Glomerular visceral epithelial cell (primary cell): ENCODE data around the gene SPTLC2.

ENCODE experiments used
- DNase-seq: peaks from one replicate; pipeline ENCODE4 v3.0.0-alpha.2; 2016; ENCODE audit errors: extremely low spot score

The SPTLC2 gene

DNA sequence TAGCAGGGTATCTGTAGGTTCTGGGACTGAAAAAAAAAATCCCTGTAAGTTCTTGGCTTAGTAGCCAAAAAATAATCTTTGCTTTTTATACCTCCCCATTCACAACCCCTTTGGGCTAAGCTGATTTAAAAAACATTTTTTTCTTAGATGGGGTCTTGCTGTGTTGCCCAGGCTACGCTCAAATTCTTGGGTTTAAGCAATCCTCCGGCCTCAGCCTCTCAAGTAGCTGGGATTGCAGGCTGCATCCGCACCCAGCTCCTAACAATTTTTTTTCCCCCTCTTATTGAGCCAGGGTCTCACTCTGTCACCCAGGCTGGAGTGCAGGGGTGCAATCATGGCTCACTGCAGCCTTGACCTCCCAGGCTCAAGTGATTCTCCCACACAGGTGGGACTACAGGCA is 108.7 kb downstream of the SPTLC2 start:
- no peak for DNase-seq

DNA sequence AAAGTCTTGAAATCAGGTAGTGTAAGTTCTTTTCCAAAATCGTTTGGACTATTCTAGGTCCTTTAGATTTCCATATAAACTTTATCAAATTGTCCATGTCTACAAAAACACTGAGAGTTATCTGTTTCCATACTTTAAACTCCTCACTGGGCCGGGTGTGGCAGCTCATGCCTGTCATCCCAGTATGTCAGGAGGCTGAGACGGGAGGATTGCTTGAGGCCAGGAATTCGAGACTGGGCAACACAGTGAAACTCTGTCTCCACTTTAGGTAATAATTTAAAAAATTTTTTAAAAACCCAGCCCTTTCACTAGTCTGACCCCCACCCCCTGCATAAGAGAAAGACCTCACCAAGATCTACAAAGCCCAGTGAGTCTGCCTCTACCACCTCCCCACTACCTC is 111.4 kb downstream of the SPTLC2 start:
- no peak for DNase-seq

DNA sequence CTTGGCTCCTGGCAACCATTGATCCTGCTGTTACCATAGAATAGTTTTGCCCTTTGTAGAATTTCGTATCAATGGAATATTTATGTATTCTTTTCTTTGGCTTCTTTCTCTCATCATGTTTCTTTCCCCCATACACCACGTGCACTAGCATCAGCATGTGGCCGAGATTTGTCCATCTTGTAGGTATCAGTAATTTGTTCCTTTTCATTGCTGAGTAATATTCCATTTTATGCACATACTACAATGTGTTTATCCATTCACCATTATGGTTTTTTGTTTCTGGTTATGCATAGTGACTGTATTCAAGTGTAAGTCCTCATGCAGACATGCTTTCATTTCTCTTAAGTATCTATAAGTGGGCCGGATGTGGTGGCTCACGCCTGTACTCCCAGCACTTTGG is 113.3 kb downstream of the SPTLC2 start:
- no peak for DNase-seq

DNA sequence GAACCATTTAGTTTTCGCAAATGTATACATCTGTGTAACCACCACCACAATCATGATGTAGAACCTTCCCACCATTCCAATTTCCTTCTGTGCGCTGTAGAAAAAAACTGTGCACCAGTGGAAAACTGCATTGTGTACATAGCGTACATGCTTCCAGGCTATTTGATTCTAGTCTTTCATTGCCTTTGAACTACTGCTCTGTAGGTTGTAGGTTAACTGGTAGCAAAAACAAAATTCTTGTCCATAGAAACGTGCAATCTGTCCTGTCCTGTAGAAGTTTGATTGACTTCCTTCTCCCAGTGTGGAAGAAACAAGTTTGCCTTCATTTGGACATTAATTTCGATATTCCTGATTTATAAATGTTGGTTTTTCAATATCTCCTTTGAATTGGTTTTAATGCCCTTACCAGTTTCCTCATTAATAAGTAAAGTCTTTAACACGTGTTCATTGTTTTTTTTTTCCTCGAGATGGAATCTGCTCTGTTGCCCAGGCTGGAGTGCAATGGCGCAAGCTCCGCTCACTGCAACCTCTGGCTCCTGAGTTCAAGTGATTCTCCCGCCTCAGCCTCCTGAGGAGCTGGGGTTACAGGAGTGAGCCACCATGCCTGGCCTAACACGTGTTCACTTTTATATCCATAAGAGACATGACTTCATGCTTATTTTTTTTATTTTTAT is 114.2 kb downstream of the SPTLC2 start:
- no peak for DNase-seq

DNA sequence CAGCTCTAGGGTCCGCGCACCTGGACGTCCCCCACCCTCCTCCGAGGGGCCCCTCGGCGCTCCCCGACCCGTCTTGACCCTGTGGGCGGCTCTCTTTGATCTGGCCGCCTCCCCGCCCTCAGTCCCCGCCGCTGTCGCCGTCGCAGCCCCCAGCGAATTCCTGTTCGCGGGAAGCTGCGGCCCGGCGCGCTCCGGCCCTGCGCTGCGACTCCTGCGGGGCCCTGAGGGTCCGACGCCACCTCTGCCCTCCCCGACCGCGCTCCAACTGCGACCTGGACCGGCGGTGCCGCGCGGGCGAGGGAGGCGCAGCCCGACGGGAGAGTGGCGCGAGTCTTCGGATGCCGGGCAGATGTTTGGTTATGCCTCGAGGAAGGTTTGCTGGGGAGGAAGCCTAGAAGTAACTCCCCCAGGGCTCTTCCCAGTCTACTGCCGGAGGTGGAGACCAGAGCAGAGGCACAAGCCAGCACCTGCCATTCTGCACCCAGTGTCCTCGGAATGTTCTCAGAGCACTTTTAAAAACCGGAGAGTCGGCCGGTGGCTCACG is 117.4 kb downstream of the SPTLC2 start:
- DNase-seq, result no peak

- DNase-seq, result peak; percentile 60
These were observed 118.1 kb downstream of the SPTLC2 start, which contains the start of gene ISM2 for GRCh38 chr14:77498120-77498979. Gene ISM2 (minus strand): TSS chr14:77498816. CDS start chr14:77498793, 23 bp downstream.

DNA sequence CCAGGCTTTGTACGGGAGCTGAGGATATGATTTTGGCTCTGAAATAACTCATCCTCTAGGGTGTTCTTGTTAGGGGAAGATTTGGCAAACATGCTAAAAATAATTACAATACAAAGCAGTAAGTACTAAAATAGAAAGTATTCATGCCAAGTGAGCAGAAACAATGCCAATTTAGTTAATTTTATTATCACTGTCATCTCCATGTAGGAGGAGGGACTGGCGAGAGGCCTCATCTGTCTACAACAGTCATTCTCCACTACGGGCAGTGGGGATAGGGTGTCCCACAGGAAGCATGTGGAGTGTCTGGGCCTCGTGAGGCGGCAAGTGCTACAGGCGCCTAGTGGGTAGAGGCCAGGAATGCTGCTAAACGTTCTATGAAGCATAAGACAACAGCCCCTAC is 121.1 kb downstream of the SPTLC2 start:
- DNase-seq, result no peak

- DNase-seq, result no peak
These were observed 125.4 kb downstream of the SPTLC2 start for GRCh38 chr14:77491056-77491455.

GRCh38 chr14:77490347-77490986 is 126.0 kb downstream of the SPTLC2 start:
- no peak for DNase-seq

- DNase-seq, result no peak
These were observed 127.4 kb downstream of the SPTLC2 start for GRCh38 chr14:77489041-77489440.

DNA sequence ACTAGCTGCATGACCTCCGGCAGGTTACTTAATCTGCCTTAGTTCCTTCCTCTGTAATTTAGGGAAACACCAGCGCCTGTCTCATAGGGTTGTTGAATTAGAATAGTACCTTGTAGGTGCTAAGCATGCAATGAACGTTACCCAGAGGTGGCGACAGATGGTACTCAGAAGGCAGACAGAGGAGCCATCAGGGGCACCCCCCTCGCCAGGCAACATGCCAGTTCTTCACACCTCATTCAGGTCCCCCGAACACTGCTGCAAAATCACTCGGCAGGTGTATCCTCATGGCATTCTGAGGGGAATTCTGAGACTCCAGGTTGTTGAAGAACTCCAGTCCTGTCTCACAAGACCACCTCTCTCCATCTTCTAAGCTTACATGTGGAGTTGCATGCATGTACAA is 127.9 kb downstream of the SPTLC2 start:
- no peak for DNase-seq

DNA sequence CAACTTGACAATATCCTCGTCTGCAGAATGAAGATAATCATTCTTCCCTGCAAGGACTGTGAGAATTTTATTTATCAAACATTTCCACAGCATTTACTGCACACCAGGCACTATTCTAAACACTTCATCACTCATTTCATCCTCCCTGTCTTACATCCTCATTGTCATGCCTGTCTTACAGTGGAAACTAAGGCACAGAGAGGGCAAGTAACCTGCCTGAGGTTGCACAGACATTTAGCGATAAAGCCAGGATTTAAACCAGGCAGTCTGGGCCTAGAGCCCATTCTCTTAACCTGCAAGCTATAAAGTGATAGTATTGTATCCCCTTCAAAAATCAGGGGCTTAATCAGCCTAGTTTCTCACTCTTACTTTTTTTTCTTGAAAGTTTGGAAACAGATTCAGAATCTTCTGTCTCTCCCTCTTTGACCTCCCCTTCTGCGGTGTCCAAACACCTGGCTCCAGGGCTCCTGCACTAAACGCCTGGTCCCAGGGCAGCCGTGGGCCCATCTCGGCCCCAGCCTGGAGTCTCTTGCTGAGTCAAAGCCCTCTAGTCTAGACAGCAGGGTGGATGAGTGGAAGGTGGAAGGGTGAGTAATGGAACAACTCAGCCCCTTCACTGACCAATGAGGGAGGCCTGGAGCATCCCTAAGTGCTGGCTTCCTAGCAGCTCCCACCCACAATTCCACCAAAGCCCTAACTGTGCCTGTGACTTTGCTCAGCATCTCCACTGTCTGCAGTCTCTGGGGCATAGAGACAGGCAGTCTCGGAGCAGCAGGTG is 130.3 kb downstream of the SPTLC2 start:
- peak; percentile 67 for DNase-seq

- peak; percentile 27 for DNase-seq
These were observed 131.2 kb downstream of the SPTLC2 start for GRCh38 chr14:77485256-77485655.

DNA sequence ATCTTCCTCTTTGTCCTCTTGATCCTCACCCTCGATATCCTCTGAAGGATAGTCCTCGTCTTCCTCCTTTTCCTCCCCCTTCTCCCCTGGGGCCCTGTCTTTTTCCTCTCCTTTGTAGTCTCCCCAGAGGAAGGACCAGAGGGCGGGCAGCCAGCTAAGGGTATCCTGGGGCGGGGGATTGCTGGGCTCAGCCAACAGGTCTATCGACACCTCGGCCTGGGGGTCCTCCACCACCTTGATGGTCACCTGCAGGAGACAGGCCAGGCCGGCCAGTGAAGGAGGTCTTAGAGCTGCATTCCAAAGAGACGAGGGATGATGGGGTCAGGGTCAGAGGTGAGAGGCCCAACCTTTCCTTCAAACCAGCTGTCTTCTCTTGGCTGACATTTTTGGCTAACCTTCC is 134.0 kb downstream of the SPTLC2 start:
- DNase-seq, result no peak

GRCh38 chr14:77478796-77479195 is 137.6 kb downstream of the SPTLC2 start:
- no peak for DNase-seq

DNA sequence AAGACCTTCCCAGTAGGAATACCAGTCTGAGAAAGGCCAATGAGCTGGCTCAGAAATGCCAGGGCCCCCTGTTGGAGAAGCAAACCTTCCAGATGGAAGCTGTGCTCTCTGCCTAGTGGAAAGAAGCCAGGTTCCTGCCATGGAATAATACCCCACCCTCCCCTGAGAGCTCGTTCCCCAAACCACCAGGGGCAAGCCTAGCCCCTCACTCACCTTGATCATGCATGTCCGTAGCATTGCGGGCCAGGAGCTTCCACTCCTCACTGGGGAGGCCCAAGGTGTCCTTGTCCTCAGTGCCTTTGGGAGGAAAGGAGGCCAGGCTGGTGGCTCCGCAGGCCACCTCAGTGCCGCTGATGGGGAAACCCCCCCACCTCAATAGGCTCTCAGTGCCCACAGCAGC is 138.4 kb downstream of the SPTLC2 start:
- no peak for DNase-seq

- DNase-seq, result no peak
These were observed 140.9 kb downstream of the SPTLC2 start for GRCh38 chr14:77475432-77476115.

DNA sequence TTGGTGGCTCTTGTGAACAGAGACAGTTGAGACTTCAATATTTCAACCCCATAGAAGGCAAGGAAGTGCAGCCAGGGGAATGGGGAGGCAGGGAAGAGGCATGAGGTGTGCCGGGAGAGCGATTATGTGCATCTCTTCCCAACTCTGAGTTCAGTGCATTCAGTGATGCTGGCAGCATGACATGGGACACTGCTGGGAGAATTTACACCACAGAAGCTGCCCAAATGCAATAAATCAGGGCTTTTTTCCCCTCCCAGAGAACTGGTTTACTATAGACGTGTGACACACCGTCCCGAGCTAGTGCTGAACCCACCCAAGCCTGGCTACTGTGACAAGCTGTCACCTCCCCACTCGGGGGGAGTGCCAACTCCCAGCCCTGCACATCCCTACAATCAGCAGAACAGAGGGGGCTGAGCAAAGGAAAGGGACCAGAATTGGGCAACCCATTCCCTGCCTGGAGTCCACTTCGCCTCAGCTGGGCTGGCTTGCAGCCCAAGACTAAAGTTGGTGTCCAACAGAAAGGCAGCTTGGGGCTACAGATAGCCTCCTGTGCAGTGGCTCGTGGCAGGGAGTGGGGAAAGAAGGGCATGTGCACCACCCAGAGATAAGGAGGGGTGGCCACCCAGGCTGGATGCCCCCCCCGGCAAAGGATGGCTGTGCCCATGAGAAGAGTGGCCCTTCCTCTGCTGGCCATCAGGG is 141.8 kb downstream of the SPTLC2 start:
- DNase-seq, result no peak

DNA sequence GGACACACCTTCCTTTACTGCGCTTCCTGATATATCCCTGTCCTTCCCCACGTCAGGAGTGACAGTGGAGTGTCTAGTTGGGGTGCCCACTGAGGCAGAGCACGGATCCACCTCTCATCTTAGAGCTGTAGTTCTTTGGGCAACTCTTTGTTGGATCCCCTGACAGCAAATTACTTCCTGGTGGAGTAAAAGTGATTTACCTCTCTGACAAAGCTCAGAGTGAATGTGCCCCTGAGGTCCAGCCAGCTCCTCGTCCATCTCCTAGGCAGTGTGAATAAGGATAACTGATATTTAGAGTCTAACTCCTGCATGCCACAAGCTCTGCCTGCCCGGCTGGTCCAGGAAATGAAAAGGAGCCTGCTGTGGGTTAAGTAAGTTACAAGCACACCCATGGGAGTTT is 142.5 kb downstream of the SPTLC2 start:
- DNase-seq, result no peak

GRCh38 chr14:77470224-77470870 is 146.1 kb downstream of the SPTLC2 start:
- no peak for DNase-seq
